Ramos (cell line): ENCODE results near the gene GRPEL2.

Experiments used
- in situ Hi-C: fragments of 300-500 bp; cut with MboI; formaldehyde crosslinking; loops from one replicate; pipeline ENCODE4 v1.14.3; 2022; ENCODE audit warnings: low sequenced_read_pairs; ENCODE audit not compliant: unreplicated experiment

GRPEL2 gene

GRCh38 chr5:149349382-149349781 lies 4.1 kb downstream of the GRPEL2 start:
- in situ Hi-C loops = no loop called here

DNA sequence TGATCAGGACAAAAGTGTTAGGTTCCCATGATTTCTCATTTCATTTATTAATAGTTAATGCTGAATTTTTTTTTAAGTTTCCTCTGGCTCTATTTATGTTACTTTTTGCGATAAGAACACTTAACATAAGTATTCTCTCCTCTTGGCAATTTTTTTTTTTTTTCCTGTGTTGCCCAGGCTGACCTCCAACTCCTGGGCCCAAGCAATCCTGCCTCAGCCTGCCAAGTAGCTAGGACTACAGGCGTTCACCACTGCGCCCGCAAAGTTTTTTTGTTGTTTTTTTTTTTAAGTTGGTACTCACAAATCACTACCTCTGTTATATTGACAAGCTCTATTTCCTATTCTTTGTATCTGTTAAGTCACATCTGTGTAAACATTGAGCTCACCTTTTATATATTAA lies 6.9 kb downstream of the GRPEL2 start:
- in situ Hi-C loops = no loop called here

DNA sequence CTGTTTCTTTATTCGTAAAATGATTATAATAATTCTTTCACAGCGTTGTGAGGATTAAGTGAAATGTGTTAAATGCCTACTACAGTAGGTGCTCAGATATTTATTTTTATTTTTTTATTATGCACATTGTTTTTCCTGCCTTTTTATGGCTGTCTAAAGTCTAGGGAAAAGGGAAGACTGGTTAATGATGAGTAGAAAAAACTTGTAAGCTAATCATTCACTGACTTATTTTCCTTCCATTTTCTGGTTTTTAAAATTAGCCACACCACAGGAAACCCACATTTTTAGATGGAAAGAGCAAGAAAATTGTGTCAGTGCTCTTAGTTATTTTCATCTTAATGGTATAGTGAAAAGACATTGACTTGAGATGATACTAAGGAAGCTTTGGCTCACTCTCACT lies 8.6 kb downstream of the GRPEL2 start:
- in situ Hi-C loops = no loop called here

GRCh38 chr5:149355688-149356087 lies 10.4 kb downstream of the GRPEL2 start:
- in situ Hi-C loops = no loop called here

- in situ Hi-C loops = no loop called here
Measured at GRCh38 chr5:149356391-149356790, 11.1 kb downstream of the GRPEL2 start.

GRCh38 chr5:149357370-149358293 lies 12.3 kb downstream of the GRPEL2 start, which contains the start of gene PCYOX1L:
PCYOX1L (plus strand) TSS chr5:149358046; CDS start chr5:149358069, 23 bp downstream.
- in situ Hi-C loops = no loop called here

GRCh38 chr5:149358294-149358651 lies 13.0 kb downstream of the GRPEL2 start:
- in situ Hi-C loops = no loop called here

DNA sequence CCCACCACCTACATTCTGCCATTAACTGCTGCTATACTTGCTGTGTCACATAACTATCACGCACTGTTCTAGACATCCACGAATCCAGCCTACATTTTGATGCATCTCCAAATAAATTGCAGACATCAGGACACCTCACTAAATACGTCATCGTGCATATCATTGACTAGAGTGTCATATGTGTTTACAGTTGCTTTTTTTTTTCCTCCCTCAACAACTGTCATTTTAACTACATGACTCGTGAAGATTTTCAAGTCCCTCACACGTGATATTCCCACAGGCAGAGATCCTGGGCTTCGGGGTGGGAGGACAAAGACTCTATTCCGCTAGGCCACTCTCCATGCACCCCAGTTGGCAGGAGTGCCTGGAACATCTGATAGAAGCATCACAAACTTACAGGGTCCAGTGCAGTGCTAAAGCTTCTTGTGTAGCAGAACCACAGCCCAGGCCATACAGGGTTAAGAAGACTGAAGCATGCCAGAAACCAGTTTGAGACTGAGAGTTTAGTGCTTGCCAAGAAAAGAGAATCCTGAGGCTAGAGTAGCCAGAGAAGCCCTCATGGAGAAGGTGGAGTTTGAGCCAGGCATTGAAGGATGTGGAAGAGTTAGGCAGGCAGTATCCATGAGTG lies 13.7 kb downstream of the GRPEL2 start:
- in situ Hi-C loops = no loop called here

- in situ Hi-C loops = no loop called here
Measured at GRCh38 chr5:149360272-149360671, 15.0 kb downstream of the GRPEL2 start.

GRCh38 chr5:149362541-149362940 lies 17.2 kb downstream of the GRPEL2 start:
- in situ Hi-C loops = no loop called here

- in situ Hi-C loops = no loop called here
Measured at GRCh38 chr5:149363358-149363757, 18.1 kb downstream of the GRPEL2 start.

DNA sequence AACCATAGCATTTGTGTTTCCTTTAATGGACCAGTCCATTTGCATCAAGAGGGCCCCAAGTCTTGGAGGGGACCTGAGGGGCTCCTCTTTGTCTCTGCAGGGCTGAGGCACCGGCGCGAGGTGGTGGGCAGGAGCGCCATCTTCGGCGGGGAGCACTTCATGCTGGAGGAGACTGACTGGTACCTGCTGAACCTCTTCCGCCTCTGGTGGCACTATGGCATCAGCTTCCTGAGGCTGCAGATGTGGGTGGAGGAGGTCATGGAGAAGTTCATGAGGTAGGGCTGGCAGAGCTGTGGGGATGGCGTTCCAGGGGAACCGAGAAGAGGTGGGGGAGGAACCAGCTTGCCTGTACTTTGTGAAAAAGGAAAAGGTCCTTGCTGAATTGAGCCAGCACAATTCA lies 18.6 kb downstream of the GRPEL2 start:
- in situ Hi-C loops = no loop called here

GRCh38 chr5:149364719-149365118 lies 19.4 kb downstream of the GRPEL2 start:
- in situ Hi-C loops = no loop called here

DNA sequence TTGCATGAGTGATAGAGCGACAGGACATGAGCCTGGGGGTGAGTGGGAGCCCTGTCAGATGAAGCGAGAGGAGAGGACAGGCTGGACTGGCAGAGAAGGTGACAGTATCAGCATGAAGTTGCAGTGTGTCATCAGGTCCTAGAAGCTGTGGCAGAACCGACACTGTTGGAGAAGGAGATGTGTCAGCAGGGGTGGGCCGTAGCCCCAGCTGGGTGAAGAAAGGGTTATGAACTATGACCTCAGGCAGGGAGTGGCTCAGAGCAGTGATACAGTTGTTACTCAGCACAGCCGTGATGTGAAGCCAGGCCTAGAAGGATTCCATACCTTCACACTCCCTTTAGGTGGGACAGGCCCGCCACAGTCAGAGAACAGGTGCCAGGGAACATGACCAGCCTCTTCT lies 20.1 kb downstream of the GRPEL2 start:
- in situ Hi-C loops = no loop called here

GRCh38 chr5:149366169-149366729 lies 20.9 kb downstream of the GRPEL2 start:
- in situ Hi-C loops = no loop called here

- in situ Hi-C loops = no loop called here
Measured at GRCh38 chr5:149367249-149367971, 22.1 kb downstream of the GRPEL2 start.

DNA sequence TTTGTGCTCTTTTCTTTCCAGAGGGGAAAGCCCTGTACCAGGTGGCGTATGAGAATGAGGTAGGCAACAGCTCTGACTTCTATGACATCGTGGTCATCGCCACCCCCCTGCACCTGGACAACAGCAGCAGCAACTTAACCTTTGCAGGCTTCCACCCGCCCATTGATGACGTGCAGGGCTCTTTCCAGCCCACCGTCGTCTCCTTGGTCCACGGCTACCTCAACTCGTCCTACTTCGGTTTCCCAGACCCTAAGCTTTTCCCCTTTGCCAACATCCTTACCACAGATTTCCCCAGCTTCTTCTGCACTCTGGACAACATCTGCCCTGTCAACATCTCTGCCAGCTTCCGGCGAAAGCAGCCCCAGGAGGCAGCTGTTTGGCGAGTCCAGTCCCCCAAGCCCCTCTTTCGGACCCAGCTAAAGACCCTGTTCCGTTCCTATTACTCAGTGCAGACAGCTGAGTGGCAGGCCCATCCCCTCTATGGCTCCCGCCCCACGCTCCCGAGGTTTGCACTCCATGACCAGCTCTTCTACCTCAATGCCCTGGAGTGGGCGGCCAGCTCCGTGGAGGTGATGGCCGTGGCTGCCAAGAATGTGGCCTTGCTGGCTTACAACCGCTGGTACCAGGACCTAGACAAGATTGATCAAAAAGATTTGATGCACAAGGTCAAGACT lies 22.8 kb downstream of the GRPEL2 start:
- in situ Hi-C loops = no loop called here

GRCh38 chr5:149370878-149371277 lies 25.6 kb downstream of the GRPEL2 start:
- in situ Hi-C loops = loop anchor here (5.0 kb wide), 1 partner anchor 49 kb away; no protein-coding TSS in a partner anchor

GRCh38 chr5:149371296-149371962 lies 26.1 kb downstream of the GRPEL2 start:
- in situ Hi-C loops = loop anchor here (5.0 kb wide), 1 partner anchor 49 kb away; no protein-coding TSS in a partner anchor
